Measurements from ENCODE around the gene STPG3. TPM values are rescaled to one million over a fixed set of nuclear protein-coding genes. Genes with fewer than 3 reads are reported as not detected.

The STPG3 gene
- total and polyA plus RNA-seq, 9 of the 15 experiments (the other 6 are each of a cell fraction or from before 2014, with no cell fraction given), result not detected

DNA sequence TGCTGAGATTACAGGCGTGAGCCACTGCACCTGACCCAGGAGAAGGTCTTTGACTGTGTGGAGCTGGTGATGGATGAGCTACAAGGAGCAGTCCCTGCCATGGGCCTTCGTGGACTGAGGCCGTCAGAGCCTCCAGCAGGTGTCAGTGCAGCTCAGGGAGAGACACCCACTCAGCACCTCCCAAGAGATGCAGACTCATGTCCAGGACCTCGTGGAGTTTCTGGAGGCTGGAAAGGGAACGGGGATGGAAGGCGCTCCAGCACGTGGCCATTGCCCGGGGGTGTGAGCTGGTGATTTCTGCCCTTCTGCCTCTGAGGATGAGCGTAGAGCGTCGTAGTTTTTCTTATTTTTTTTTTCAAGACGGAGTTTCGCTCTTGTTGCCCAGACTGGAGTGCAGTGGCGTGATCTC is 35.9 kb downstream of the STPG3 start (continued):
- TF ChIP-seq, protein P1, sequence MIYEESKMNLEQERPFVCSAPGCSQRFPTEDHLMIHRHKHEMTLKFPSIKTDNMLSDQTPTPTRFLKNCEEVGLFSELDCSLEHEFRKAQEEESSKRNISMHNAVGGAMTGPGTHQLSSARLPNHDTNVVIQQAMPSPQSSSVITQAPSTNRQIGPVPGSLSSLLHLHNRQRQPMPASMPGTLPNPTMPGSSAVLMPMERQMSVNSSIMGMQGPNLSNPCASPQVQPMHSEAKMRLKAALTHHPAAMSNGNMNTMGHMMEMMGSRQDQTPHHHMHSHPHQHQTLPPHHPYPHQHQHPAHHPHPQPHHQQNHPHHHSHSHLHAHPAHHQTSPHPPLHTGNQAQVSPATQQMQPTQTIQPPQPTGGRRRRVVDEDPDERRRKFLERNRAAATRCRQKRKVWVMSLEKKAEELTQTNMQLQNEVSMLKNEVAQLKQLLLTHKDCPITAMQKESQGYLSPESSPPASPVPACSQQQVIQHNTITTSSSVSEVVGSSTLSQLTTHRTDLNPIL (CRISPR knock-in tag; IDR thresholded peaks at IDR 0.05), result no peak
- TF ChIP-seq MXD1 (CRISPR knock-in tag; IDR thresholded peaks at IDR 0.05; ENCODE audit: borderline replicate concordance, poor library complexity, severe bottlenecking) (no peak), MTA1 (IDR thresholded peaks at IDR 0.05; ENCODE audit: borderline replicate concordance) (no peak), NEUROD1 (IDR thresholded peaks at IDR 0.05; ENCODE audit: borderline replicate concordance, low read depth, low read length, partially characterized antibody) (no peak), BMI1 (IDR thresholded peaks at IDR 0.05; ENCODE audit: low read length) (no peak), ATF6 (CRISPR knock-in tag; IDR thresholded peaks at IDR 0.05) (no peak), HINFP (tag; conservative IDR thresholded peaks at IDR 0.05; ENCODE audit: low read depth) (no peak), AFF4 (CRISPR knock-in tag; IDR thresholded peaks at IDR 0.05) (no peak), ZSCAN32 (CRISPR knock-in tag; IDR thresholded peaks at IDR 0.05) (no peak), ILK (tag; IDR thresholded peaks at IDR 0.05; ENCODE audit: borderline replicate concordance, low read depth) (no peak), NFATC3 (IDR thresholded peaks at IDR 0.05) (no peak), FOXJ2 (tag; IDR thresholded peaks at IDR 0.05) (no peak), NFXL1 (CRISPR knock-in tag; IDR thresholded peaks at IDR 0.05) (no peak), BDP1 (IDR thresholded peaks at IDR 0.05; ENCODE audit: insufficient read depth, insufficient read length) (no peak), TFE3 (CRISPR knock-in tag; IDR thresholded peaks at IDR 0.05) (no peak)
- TF ChIP-seq, protein P2, sequence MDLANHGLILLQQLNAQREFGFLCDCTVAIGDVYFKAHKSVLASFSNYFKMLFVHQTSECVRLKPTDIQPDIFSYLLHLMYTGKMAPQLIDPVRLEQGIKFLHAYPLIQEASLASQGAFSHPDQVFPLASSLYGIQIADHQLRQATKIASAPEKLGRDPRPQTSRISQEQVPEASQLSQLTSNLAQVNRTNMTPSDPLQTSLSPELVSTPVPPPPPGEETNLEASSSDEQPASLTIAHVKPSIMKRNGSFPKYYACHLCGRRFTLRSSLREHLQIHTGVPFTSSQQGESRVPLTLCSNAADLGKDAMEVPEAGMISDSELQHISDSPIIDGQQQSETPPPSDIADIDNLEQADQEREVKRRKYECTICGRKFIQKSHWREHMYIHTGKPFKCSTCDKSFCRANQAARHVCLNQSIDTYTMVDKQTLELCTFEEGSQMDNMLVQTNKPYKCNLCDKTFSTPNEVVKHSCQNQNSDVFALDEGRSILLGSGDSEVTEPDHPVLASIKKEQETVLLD (IDR thresholded peaks at IDR 0.05), result no peak
